KBM-7 (cell line): ENCODE measurements around the gene MRRF.
A peak's percentile ranks its signal among the peaks of the same experiment; 100 is the strongest.

ENCODE experiments used
- DNase-seq: peaks from one replicate; pipeline ENCODE4 v3.0.0-alpha.2; 2015
- in situ Hi-C: fragments of 300-500 bp; cut with MboI; formaldehyde crosslinking; loops from 2 replicates; pipeline ENCODE4 v1.14.3; 2020; ENCODE audit warnings: low sequenced_read_pairs, low pct_unique_long_range_greater_than_20kb, mixed read lengths

MRRF gene

GRCh38 chr9:122263699-122264349 is 858 bp upstream of the MRRF start:
- DNase-seq = no peak
- in situ Hi-C loops = no loop called here

GRCh38 chr9:122265149-122265915 is 650 bp downstream of the MRRF start:
- in situ Hi-C loops = no loop called here
- DNase-seq = no peak

GRCh38 chr9:122268041-122268814 is 3.5 kb downstream of the MRRF start:
- no peak for DNase-seq
- in situ Hi-C loops = no loop called here

GRCh38 chr9:122274055-122274454 is 9.4 kb downstream of the MRRF start:
- DNase-seq = no peak
- in situ Hi-C loops = no loop called here

- in situ Hi-C loops = no loop called here
- DNase-seq = no peak
Observed at GRCh38 chr9:122276096-122276495, 11.4 kb downstream of the MRRF start.

GRCh38 chr9:122277285-122277897 is 12.7 kb downstream of the MRRF start:
- in situ Hi-C loops = no loop called here
- no peak for DNase-seq

GRCh38 chr9:122281368-122281767 is 16.7 kb downstream of the MRRF start:
- in situ Hi-C loops = no loop called here

GRCh38 chr9:122286764-122287163 is 22.1 kb downstream of the MRRF start:
- no peak for DNase-seq
- in situ Hi-C loops = no loop called here

More at GRCh38 chr9:122281368-122281767, 16.7 kb downstream of the MRRF start:
- DNase-seq = no peak

GRCh38 chr9:122287214-122287720 is 22.6 kb downstream of the MRRF start:
- no peak for DNase-seq
- in situ Hi-C loops = no loop called here

GRCh38 chr9:122291458-122291857 is 26.8 kb downstream of the MRRF start:
- in situ Hi-C loops = no loop called here
- DNase-seq = no peak

- in situ Hi-C loops = no loop called here
- no peak for DNase-seq
Observed at GRCh38 chr9:122294531-122294930, 29.8 kb downstream of the MRRF start.

GRCh38 chr9:122297512-122297911 is 32.8 kb downstream of the MRRF start:
- in situ Hi-C loops = no loop called here
- DNase-seq = peak; percentile 54

- in situ Hi-C loops = no loop called here
- DNase-seq = no peak
Observed at GRCh38 chr9:122302237-122303093, 37.8 kb downstream of the MRRF start.

- in situ Hi-C loops = no loop called here
- no peak for DNase-seq
Observed at GRCh38 chr9:122307061-122307460, 42.4 kb downstream of the MRRF start.

GRCh38 chr9:122307925-122308324 is 43.2 kb downstream of the MRRF start:
- no peak for DNase-seq
- in situ Hi-C loops = no loop called here

- DNase-seq = no peak
- in situ Hi-C loops = no loop called here
Observed at GRCh38 chr9:122309861-122310260, 45.2 kb downstream of the MRRF start.

- in situ Hi-C loops = no loop called here
- no peak for DNase-seq
Observed at GRCh38 chr9:122314165-122314564, 49.5 kb downstream of the MRRF start.

- in situ Hi-C loops = no loop called here
- DNase-seq = no peak
Observed at GRCh38 chr9:122315534-122315933, 50.9 kb downstream of the MRRF start.

- in situ Hi-C loops = no loop called here
- DNase-seq = no peak
Observed at GRCh38 chr9:122318284-122318683, 53.6 kb downstream of the MRRF start.
